IMR-90 (cell line): ENCODE measurements around the gene TAF4. TPM values are rescaled to one million over a fixed set of nuclear protein-coding genes. Genes with fewer than 3 reads are reported as not detected.

Experiments used
- ATAC-seq: fragments of 200-7000 bp; cut with Tn5 transposase; 2 replicates; pipeline ENCODE4 v1.9.1; 2020; ENCODE audit warnings: low read depth, mild to moderate bottlenecking, moderate library complexity
- BruUV-seq: library from RNA; stranded (reverse); fragments of 400-500 nt; replicated peaks from 2 replicates; lab custom pipeline; 2021; lab: Mats Ljungman, UMichigan
- CTCF ChIA-PET: fragments of 300-600 bp; formaldehyde crosslinking; extraction: SDS; loops from one replicate; lab custom pipeline; 2021; ENCODE audit warnings: antibody characterized with exemption; lab: Yijun Ruan, JAX
- POLR2A ChIA-PET: fragments of 300-600 bp; sonication (Branson Sonifier 250); formaldehyde crosslinking; loops from one replicate; lab custom pipeline; 2022; ENCODE audit warnings: antibody characterized with exemption; ENCODE audit not compliant: unreplicated experiment; lab: Charles Lee
- DNase-seq: peaks from one replicate; pipeline ENCODE4 v3.0.0; 2013
- H2AFZ ChIP-seq: replicated peaks from 2 replicates; pipeline ENCODE3; 2013; ENCODE audit warnings: low read length, mild to moderate bottlenecking; ENCODE audit not compliant: poor library complexity
- H2AK5ac ChIP-seq: 2 replicates; pipeline ENCODE4 v1.6.1; 2013; ENCODE audit warnings: low read depth, low read length, inconsistent platforms
- H2AK9ac ChIP-seq: replicated peaks from 2 replicates; pipeline ENCODE3; 2013; ENCODE audit warnings: mild to moderate bottlenecking, low read depth, low read length, moderate library complexity; ENCODE audit not compliant: poor library complexity
- H2BK120ac ChIP-seq: 2 replicates; pipeline ENCODE4 v1.6.1; 2013; ENCODE audit warnings: low read depth, low read length, inconsistent platforms
- H2BK15ac ChIP-seq: 3 replicates; pipeline ENCODE4 v1.6.1; 2013; ENCODE audit warnings: low read depth, low read length, inconsistent platforms
- H2BK20ac ChIP-seq: 2 replicates; pipeline ENCODE4 v1.6.1; 2013; ENCODE audit warnings: low read depth, mild to moderate bottlenecking, inconsistent platforms, low read length, moderate library complexity
- H2BK5ac ChIP-seq: 2 replicates; pipeline ENCODE4 v1.6.1; 2013; ENCODE audit warnings: mild to moderate bottlenecking, low read depth, low read length, inconsistent platforms; ENCODE audit not compliant: poor library complexity, severe bottlenecking
- H3K14ac ChIP-seq: replicated peaks from 2 replicates; pipeline ENCODE4 v1.6.1; 2013; ENCODE audit warnings: low read depth, low read length, inconsistent platforms
- H3K18ac ChIP-seq: 2 replicates; pipeline ENCODE4 v1.6.1; 2013; ENCODE audit warnings: low read depth, low read length, control low read depth
- H3K23ac ChIP-seq: 2 replicates; pipeline ENCODE4 v1.6.1; 2013; ENCODE audit warnings: low read depth, low read length, inconsistent platforms
- H3K27ac ChIP-seq: 2 replicates; pipeline ENCODE4 v1.5.1; 2013; ENCODE audit warnings: mild to moderate bottlenecking, control low read depth, low read length; ENCODE audit not compliant: insufficient read depth
- H3K27me3 ChIP-seq: 2 replicates; pipeline ENCODE4 v1.6.1; 2013; ENCODE audit warnings: low read length; ENCODE audit not compliant: control insufficient read depth, insufficient read depth
- H3K36me3 ChIP-seq: 2 replicates; pipeline ENCODE4 v1.6.1; 2013; ENCODE audit warnings: low read length, mixed read lengths; ENCODE audit not compliant: control insufficient read depth, insufficient read depth
- H3K4ac ChIP-seq: 2 replicates; pipeline ENCODE4 v1.6.1; 2013; ENCODE audit warnings: low read depth, low read length, inconsistent platforms
- H3K4me1 ChIP-seq: 2 replicates; pipeline ENCODE4 v1.6.1; 2013; ENCODE audit warnings: low read length, mixed read lengths; ENCODE audit not compliant: control insufficient read depth, insufficient read depth
- H3K4me2 ChIP-seq: 2 replicates; pipeline ENCODE4 v1.6.1; 2013; ENCODE audit warnings: low read depth, mild to moderate bottlenecking, control low read depth, low read length, moderate library complexity
- H3K4me3 ChIP-seq: 2 replicates; pipeline ENCODE4 v1.5.1; 2013; ENCODE audit warnings: low read depth, mild to moderate bottlenecking, control low read depth, low read length, moderate library complexity; ENCODE audit not compliant: insufficient read depth
- H3K56ac ChIP-seq: 2 replicates; pipeline ENCODE4 v1.6.1; 2013; ENCODE audit warnings: low read length, inconsistent platforms; ENCODE audit not compliant: insufficient read depth; ENCODE audit errors: extremely low read depth
- H3K79me1 ChIP-seq, 2 experiments: 2 replicates each; pipeline ENCODE4 v1.6.1; 2013; ENCODE audit warnings: low read length in 2 of 2, inconsistent platforms in 1 of 2, low read depth in 1 of 2
- H3K9ac ChIP-seq: 2 replicates; pipeline ENCODE4 v1.6.1; 2013; ENCODE audit warnings: low read depth, low read length, control low read depth
- H3K9me1 ChIP-seq: 2 replicates; pipeline ENCODE4 v1.6.1; 2013; ENCODE audit warnings: low read length, inconsistent platforms; ENCODE audit not compliant: insufficient read depth
- H3K9me3 ChIP-seq: 2 replicates; pipeline ENCODE4 v1.6.1; 2013; ENCODE audit warnings: low read length; ENCODE audit not compliant: control insufficient read depth, insufficient read depth
- H4K20me1 ChIP-seq: 2 replicates; pipeline ENCODE4 v1.6.1; 2013; ENCODE audit warnings: low read length, inconsistent platforms; ENCODE audit not compliant: insufficient read depth
- H4K5ac ChIP-seq: 2 replicates; pipeline ENCODE4 v1.6.1; 2013; ENCODE audit warnings: mild to moderate bottlenecking, low read depth, low read length, control low read depth
- H4K8ac ChIP-seq, 2 experiments: 2 replicates each; pipeline ENCODE4 v1.6.1; 2013; ENCODE audit warnings: low read depth in 2 of 2, low read length in 2 of 2, control low read depth in 1 of 2, inconsistent platforms in 1 of 2
- H4K91ac ChIP-seq: 2 replicates; pipeline ENCODE4 v1.6.1; 2013; ENCODE audit warnings: low read depth, low read length, inconsistent platforms; ENCODE audit not compliant: insufficient read depth
- RAD21 ChIP-seq: IDR thresholded peaks from 2 replicates; pipeline ENCODE4 v1.6.1; 2012; ENCODE audit warnings: low read length, improper control_type of control experiment
- SMC3 ChIP-seq: fragments of 150-350 bp; IDR thresholded peaks from 2 replicates; pipeline ENCODE4 v1.6.1; 2016; ENCODE audit warnings: low read depth, mild to moderate bottlenecking, antibody characterized with exemption, low read length, moderate library complexity
- WGBS, 2 experiments: methylation state at CpG; one replicate each; pipeline versions ENCODE4 v1.1.5 to v1.1.7; 2013; ENCODE audit warnings: missing lambda C conversion rate in 2 of 2; ENCODE audit not compliant: insufficient read length in 1 of 2; ENCODE audit errors: extremely low coverage in 2 of 2; 5-methylcytosine and 5-hydroxymethylcytosine counted together
- dilution Hi-C: fragments of 300-500 bp; cut with HindIII; formaldehyde crosslinking; loops from one replicate; pipeline ENCODE4 v1.14.3; 2018; ENCODE audit warnings: low sequenced_read_pairs; ENCODE audit not compliant: unreplicated experiment
- in situ Hi-C: fragments of 300-500 bp; cut with MboI; formaldehyde crosslinking; loops from 3 replicates; pipeline ENCODE4 v1.14.3; 2019; ENCODE audit warnings: low sequenced_read_pairs, inconsistent platforms, mixed read lengths
- intact Hi-C: fragments of 100-400 bp; cut with micrococcal nuclease; formaldehyde crosslinking; loops from 2 replicates; pipeline ENCODE4 v1.10.0; 2022
- polyA plus RNA-seq, 3 experiments: library from polyadenylated mRNA; depleted of rRNA; stranded (reverse); fragments of >200 nt; gene quantifications; 2 replicates each; pipeline ENCODE4 v1.2.3, GENCODE V29; 2012; ENCODE audit warnings: low replicate concordance in 1 of 3
- total RNA-seq: library from RNA; depleted of rRNA; stranded (reverse); fragments of >200 nt; gene quantifications from 2 replicates; pipeline ENCODE4 v1.2.3, GENCODE V29; 2012
- TF ChIP-seq, protein P1 (sequence below): conservative IDR thresholded peaks from 2 replicates; pipeline ENCODE4 v1.5.1; 2012; ENCODE audit warnings: mild to moderate bottlenecking, low read depth, low read length, improper control_type of control experiment

The TAF4 gene
- total and polyA plus RNA-seq, 2 of the 4 experiments (the other 2 are of a cell fraction): 1.4 to 5.1 TPM

DNA sequence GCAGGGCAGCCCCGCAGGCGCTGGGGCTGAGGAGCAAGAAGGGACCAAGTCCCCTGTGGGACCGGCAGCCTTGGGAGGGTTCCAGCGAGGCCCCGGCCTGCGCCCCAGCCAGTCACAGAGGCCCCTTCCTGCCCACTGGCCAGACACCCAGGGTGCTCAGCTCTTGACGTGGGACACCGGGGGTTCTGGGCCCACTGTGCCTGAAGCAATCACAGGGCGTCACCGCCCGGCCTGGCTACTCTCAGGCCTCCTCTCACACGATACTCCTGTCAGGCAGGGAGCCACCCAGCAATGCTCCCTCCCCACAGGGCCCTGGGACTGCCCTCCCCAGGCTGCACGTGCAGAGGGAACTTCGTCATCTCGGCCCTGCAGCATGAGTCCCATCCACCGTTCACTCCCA, 14.5 kb downstream of the TAF4 start:
- POLR2A ChIA-PET: no interaction called here
- H2AK5ac ChIP-seq: no peak overlapping the region
- H3K56ac ChIP-seq: no peak overlapping the region
- H3K23ac ChIP-seq: no peak overlapping the region
- dilution Hi-C loops (no loop called here), intact Hi-C loops (no loop called here), in situ Hi-C loops (no loop called here)
- TF ChIP-seq, protein P1, sequence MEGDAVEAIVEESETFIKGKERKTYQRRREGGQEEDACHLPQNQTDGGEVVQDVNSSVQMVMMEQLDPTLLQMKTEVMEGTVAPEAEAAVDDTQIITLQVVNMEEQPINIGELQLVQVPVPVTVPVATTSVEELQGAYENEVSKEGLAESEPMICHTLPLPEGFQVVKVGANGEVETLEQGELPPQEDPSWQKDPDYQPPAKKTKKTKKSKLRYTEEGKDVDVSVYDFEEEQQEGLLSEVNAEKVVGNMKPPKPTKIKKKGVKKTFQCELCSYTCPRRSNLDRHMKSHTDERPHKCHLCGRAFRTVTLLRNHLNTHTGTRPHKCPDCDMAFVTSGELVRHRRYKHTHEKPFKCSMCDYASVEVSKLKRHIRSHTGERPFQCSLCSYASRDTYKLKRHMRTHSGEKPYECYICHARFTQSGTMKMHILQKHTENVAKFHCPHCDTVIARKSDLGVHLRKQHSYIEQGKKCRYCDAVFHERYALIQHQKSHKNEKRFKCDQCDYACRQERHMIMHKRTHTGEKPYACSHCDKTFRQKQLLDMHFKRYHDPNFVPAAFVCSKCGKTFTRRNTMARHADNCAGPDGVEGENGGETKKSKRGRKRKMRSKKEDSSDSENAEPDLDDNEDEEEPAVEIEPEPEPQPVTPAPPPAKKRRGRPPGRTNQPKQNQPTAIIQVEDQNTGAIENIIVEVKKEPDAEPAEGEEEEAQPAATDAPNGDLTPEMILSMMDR: no peak
- TF ChIP-seq SMC3 (no peak), RAD21 (no peak)
- H2BK15ac ChIP-seq: no peak overlapping the region
- H2AFZ ChIP-seq: no peak overlapping the region
- no peaks in the 10 kb centered on the region for H3K27me3 ChIP-seq
- H4K8ac ChIP-seq: no peak overlapping the region
- no peak for DNase-seq
- H3K9me3 ChIP-seq: no peaks in the 10 kb centered on the region
- WGBS, 2 experiments: 65% methylated on average over 16 of the region's 16 CpGs; no CpG with 5 or more reads in 1 of the 2 experiments
- H3K4me3 ChIP-seq: no peak overlapping the region
- no peak overlapping the region for H3K14ac ChIP-seq
- no peak overlapping the region for H2BK5ac ChIP-seq
- H4K5ac ChIP-seq: no peak overlapping the region
- no TSS peak for BruUV-seq
- no peaks in the 10 kb centered on the region for H3K4me1 ChIP-seq
- H4K20me1 ChIP-seq: peaks cover 80% of the 10 kb centered on the region
- H3K9me1 ChIP-seq: peaks cover 15% of the 10 kb centered on the region; the same call in 1 of the 2 replicates
- H3K18ac ChIP-seq: no peak overlapping the region
- H3K4ac ChIP-seq: no peak overlapping the region
- no peak overlapping the region for H2BK120ac ChIP-seq
- H3K4me2 ChIP-seq: no peak overlapping the region
- no peak overlapping the region for H3K27ac ChIP-seq
- H2AK9ac ChIP-seq: no peak overlapping the region
- CTCF ChIA-PET: no interaction called here
- H2BK20ac ChIP-seq: no peak overlapping the region
- H4K91ac ChIP-seq: no peak overlapping the region
- peaks cover 3% of the 10 kb centered on the region; the same call in 1 of the 2 replicates for H3K36me3 ChIP-seq
- peaks cover 24 to 86% of the 10 kb centered on the region in 2 experiments for H3K79me1 ChIP-seq
- H3K9ac ChIP-seq: no peak overlapping the region
- no peak for ATAC-seq
